Measurements from ENCODE around the gene TMEM138. TPM values are rescaled to one million over a fixed set of nuclear protein-coding genes. Genes with fewer than 3 reads are reported as not detected.

The TMEM138 gene
- total RNA-seq, 4 donors from 2014 or later, result 12.0 to 81.5 (median 20.9) TPM

- intact Hi-C loops (cut with DNase I; ENCODE audit: low total_unique reads), result no loop called here
- H3K27ac ChIP-seq, result no peak overlapping the region
- H3K36me3 ChIP-seq, result no peaks in the 10 kb centered on the region
- no peaks in the 10 kb centered on the region for H3K9me3 ChIP-seq
- no peaks in the 10 kb centered on the region for H3K27me3 ChIP-seq
- TF ChIP-seq POLR2A (IDR thresholded peaks at IDR 0.05) (no peak), CTCF (IDR thresholded peaks at IDR 0.05) (no peak)
- no peak for DNase-seq
- H3K4me1 ChIP-seq, result no peaks in the 10 kb centered on the region
- H3K4me3 ChIP-seq, result no peak overlapping the region
Measured at GRCh38 chr11:61357894-61358239, 4.3 kb upstream of the TMEM138 start.

- no peak overlapping the region for H3K4me3 ChIP-seq
- no peaks in the 10 kb centered on the region for H3K27me3 ChIP-seq
- TF ChIP-seq CTCF (IDR thresholded peaks at IDR 0.05) (no peak), POLR2A (IDR thresholded peaks at IDR 0.05) (no peak)
- H3K27ac ChIP-seq, result no peak overlapping the region
- intact Hi-C loops (cut with DNase I; ENCODE audit: low total_unique reads), result no loop called here
- no peaks in the 10 kb centered on the region for H3K4me1 ChIP-seq
- no peaks in the 10 kb centered on the region for H3K36me3 ChIP-seq
- DNase-seq, result no peak
- H3K9me3 ChIP-seq, result no peaks in the 10 kb centered on the region
Measured at GRCh38 chr11:61358566-61358965, 3.6 kb upstream of the TMEM138 start.

- Histone ChIP-seq H3K4me1 (no peaks in the 10 kb centered on the region), H3K27me3 (no peaks in the 10 kb centered on the region), H3K36me3 (no peaks in the 10 kb centered on the region), H3K27ac (peak overlapping the region; percentile 29 to 93), H3K4me3 (no peak overlapping the region), H3K9me3 (no peaks in the 10 kb centered on the region)
- DNase-seq, result no peak
- intact Hi-C loops (cut with DNase I; ENCODE audit: low total_unique reads), result no loop called here
- TF ChIP-seq POLR2A (IDR thresholded peaks at IDR 0.05) (no peak), CTCF (IDR thresholded peaks at IDR 0.05) (no peak)
Measured at GRCh38 chr11:61359516-61359915, 2.7 kb upstream of the TMEM138 start.

- peak overlapping the region; percentile 93 to 97 for H3K27ac ChIP-seq
- intact Hi-C loops (cut with DNase I; ENCODE audit: low total_unique reads), result no loop called here
- TF ChIP-seq CTCF (IDR thresholded peaks at IDR 0.05) (no peak), POLR2A (IDR thresholded peaks at IDR 0.05) (no peak)
Measured at GRCh38 chr11:61361237-61361740, 885 bp upstream of the TMEM138 start.

GRCh38 chr11:61362542-61362875 is 335 bp downstream of the TMEM138 start:
- Histone ChIP-seq H3K9me3 (no peaks in the 10 kb centered on the region), H3K36me3 (no peaks in the 10 kb centered on the region), H3K27ac (peak overlapping the region; percentile 93 to 97), H3K27me3 (no peaks in the 10 kb centered on the region), H3K4me3 (peak overlapping the region; percentile 62 to 81), H3K4me1 (no peaks in the 10 kb centered on the region)
- TF ChIP-seq POLR2A (IDR thresholded peaks at IDR 0.05) (no peak), CTCF (IDR thresholded peaks at IDR 0.05) (no peak)
- peak in 1 of 2 donors; percentile 34 for DNase-seq
- intact Hi-C loops (cut with DNase I; ENCODE audit: low total_unique reads), result no loop called here

More at GRCh38 chr11:61361237-61361740, 885 bp upstream of the TMEM138 start:
- Histone ChIP-seq H3K4me1 (no peaks in the 10 kb centered on the region), H3K27me3 (no peaks in the 10 kb centered on the region), H3K4me3 (peak overlapping the region; percentile 62 to 81), H3K36me3 (no peaks in the 10 kb centered on the region), H3K9me3 (no peaks in the 10 kb centered on the region)
- DNase-seq, result no peak

Data from uterus (tissue), 4 donors.